ENCODE results near the gene ELK3. TPM values are rescaled to one million over a fixed set of nuclear protein-coding genes. Genes with fewer than 3 reads are reported as not detected.

The ELK3 gene
- total and polyA plus RNA-seq, 2 of the 8 experiments (the other 6 are each of a cell fraction or from before 2014, with no cell fraction given): 3.5 to 14.3 TPM

- no peaks in the 10 kb centered on the region for H3K4me1 ChIP-seq (replicated peaks in 1 of 4; ENCODE audit: control insufficient read depth in 3 of 4, insufficient read depth in 4 of 4, low read length in 3 of 4)
- 96% methylated on average over 2 of the region's 2 CpGs; no CpG with 5 or more reads in 1 of the 2 experiments for WGBS, 2 experiments (ENCODE audit: extremely low coverage in 1 of 2, insufficient coverage in 1 of 2, insufficient read length in 1 of 2, insufficient replicate concordance in 2 of 2, low coverage in 1 of 2, low lambda C conversion rate in 2 of 2, missing lambda C conversion rate in 1 of 2)
- no peak overlapping the region for H3K18ac ChIP-seq (ENCODE audit: extremely low read depth, low read length)
- no peak for TF ChIP-seq MAFK (IDR thresholded peaks at IDR 0.05; ENCODE audit: low read depth, low read length)
- TF ChIP-seq SIN3A (conservative IDR thresholded peaks at IDR 0.05 in 1 of 2, IDR thresholded peaks at IDR 0.05 in 1 of 2; ENCODE audit: low read depth in 1 of 2, low read length in 2 of 2): no peak
- no peak for TF ChIP-seq HDAC2 (IDR thresholded peaks at IDR 0.05; ENCODE audit: borderline replicate concordance in 1 of 2, low read depth in 2 of 2, low read length in 2 of 2)
- H4K8ac ChIP-seq (ENCODE audit: extremely low read depth, insufficient read depth, low read length): no peak overlapping the region
- H4K5ac ChIP-seq (ENCODE audit: insufficient read length, low read depth, low read length): no peak overlapping the region
- no peaks in the 10 kb centered on the region; the same call in 1 of the 2 replicates for H3K23me2 ChIP-seq (ENCODE audit: low read depth, low read length)
- DNase-seq (ENCODE audit: low read depth in 1 of 2, low spot score in 2 of 2): no peak
- no peak overlapping the region for H2BK20ac ChIP-seq (ENCODE audit: low read length)
- no peak overlapping the region for H3K4me3 ChIP-seq (ENCODE audit: extremely low read depth in 1 of 4, insufficient read depth in 2 of 4, low read depth in 3 of 4, low read length in 4 of 4)
- no peak overlapping the region for H3K27ac ChIP-seq (ENCODE audit: low read depth, low read length)
- H3K79me2 ChIP-seq (ENCODE audit: control insufficient read depth in 1 of 2, insufficient read depth in 2 of 2, low read length in 2 of 2): no peaks in the 10 kb centered on the region
- POLR2A ChIA-PET (ENCODE audit: partially characterized antibody): no interaction called here
- no peak overlapping the region for H3K4me2 ChIP-seq (ENCODE audit: insufficient read depth in 1 of 2, low read depth in 2 of 2, low read length in 2 of 2)
- H3K14ac ChIP-seq (ENCODE audit: insufficient read length): no peak overlapping the region
- H2AFZ ChIP-seq (ENCODE audit: low read length): no peak overlapping the region
- H2AK5ac ChIP-seq (ENCODE audit: low read depth, low read length): no peak overlapping the region
- H3K79me1 ChIP-seq (ENCODE audit: low read depth, low read length): no peaks in the 10 kb centered on the region
- no peaks in the 10 kb centered on the region for H3K36me3 ChIP-seq (ENCODE audit: control insufficient read depth in 2 of 4, insufficient read depth in 4 of 4, low read length in 3 of 4)
- no peak overlapping the region for H4K91ac ChIP-seq (replicated peaks; ENCODE audit: insufficient read length, low read length)
- no peak overlapping the region for H2BK120ac ChIP-seq (replicated peaks; ENCODE audit: low read depth, low read length)
- no peak overlapping the region for H2BK12ac ChIP-seq (ENCODE audit: low read depth, low read length)
- H3K9ac ChIP-seq (replicated peaks in 1 of 4; ENCODE audit: extremely low read depth in 1 of 4, low read depth in 3 of 4, low read length in 3 of 4): no peak overlapping the region
- no peak overlapping the region for H2BK5ac ChIP-seq (ENCODE audit: low read depth, low read length)
- H4K20me1 ChIP-seq (replicated peaks in 1 of 2; ENCODE audit: control insufficient read depth in 1 of 2, insufficient read depth in 2 of 2, low read length in 2 of 2): no peaks in the 10 kb centered on the region
- no peak for FAIRE-seq
- no peak overlapping the region for H3K23ac ChIP-seq (ENCODE audit: insufficient read length)
- H3K9me3 ChIP-seq (ENCODE audit: insufficient read depth in 2 of 2, low read depth in 1 of 2, low read length in 1 of 2): no peaks in the 10 kb centered on the region
- no peaks in the 10 kb centered on the region for H3K27me3 ChIP-seq (replicated peaks in 1 of 4; ENCODE audit: control insufficient read depth in 3 of 4, extremely low read depth in 1 of 4, insufficient read depth in 3 of 4, low read length in 3 of 4)
- no peak overlapping the region for H3K56ac ChIP-seq (replicated peaks; ENCODE audit: insufficient read length, low read depth, low read length)
- CTCF ChIA-PET (ENCODE audit: partially characterized antibody): interaction anchor here (0.7 kb wide), 1 partner anchor 22 kb away, joined by 4 read pairs; no protein-coding TSS in a partner anchor
- no peak overlapping the region for H2BK15ac ChIP-seq (ENCODE audit: low read length)
- no peak overlapping the region for H3K4ac ChIP-seq (replicated peaks; ENCODE audit: insufficient read length, low read depth, low read length)
Measured at GRCh38 chr12:96187956-96188355, 6.2 kb upstream of the ELK3 start.
